NCI-H1930 (cell line): ENCODE data around the gene FGF12.

Source experiments
- DNase-seq, 2 experiments: peaks; one replicate each; lab custom pipeline; 2025; lab: John Stamatoyannopoulos, UW

FGF12 gene

DNA sequence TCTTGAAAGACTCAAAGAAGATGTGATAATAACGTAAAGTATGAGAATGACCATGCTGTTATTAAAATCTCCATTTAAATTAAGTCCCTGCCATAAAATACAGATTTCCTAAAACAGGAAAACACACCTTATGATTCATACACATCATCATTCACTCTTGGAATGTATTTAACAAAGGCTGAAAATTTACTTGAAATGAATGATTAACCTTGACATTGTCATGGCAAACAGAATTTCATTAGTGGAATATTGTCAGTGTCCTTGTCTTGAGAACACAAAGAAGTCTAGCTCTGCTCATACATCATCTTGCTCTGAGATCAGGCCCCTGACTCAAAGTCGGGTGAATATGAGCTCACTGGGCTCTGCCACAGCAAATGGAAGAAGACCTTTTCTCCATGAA is 313.9 kb downstream of the FGF12 start:
- no peak for DNase-seq

- DNase-seq, result no peak
These were observed 316.7 kb downstream of the FGF12 start for GRCh38 chr3:192410684-192410960.

DNA sequence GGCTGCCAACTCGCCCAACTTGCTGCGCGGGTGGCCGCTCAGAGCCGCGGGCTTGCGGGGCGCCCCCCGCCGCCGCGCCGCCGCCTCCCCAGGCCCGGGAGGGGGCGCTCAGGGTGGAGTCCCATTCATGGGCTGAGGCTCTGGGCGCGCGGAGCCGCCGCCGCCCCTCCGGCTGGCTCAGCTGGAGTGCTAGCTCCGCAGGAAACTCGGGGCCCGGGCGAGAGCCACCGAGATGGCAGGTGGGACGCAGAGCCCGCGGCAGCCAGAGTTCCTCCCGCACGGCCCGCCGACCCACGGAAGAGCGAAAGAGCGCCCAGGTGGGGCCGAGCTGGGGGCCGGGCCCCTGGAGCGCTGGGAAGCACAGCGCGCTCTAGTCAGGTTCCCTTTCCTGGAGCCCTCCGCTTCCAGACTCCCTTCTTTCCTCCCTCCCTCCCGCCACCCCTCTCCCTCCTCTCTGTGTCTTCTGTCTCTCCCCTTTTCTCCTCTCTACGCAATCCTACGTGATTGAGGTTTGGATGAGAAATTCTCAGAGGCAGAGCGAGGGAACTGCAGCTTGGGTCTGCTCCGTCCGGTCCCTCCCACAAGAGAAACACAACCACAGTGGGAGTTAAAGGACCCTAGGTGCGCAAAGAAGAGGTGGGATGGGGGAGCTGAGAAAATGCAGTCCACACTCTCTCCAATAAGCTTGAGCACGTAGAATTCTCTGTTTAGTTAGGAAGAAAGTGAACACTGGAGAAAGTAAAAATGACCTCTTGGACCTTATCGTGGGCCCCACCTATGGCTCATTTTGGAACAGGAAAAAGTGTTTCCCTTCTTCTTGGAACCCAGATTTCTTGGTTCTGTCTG is 317.3 kb downstream of the FGF12 start:
- DNase-seq, result no peak

GRCh38 chr3:192409201-192409837 is 318.0 kb downstream of the FGF12 start:
- DNase-seq, result no peak

DNA sequence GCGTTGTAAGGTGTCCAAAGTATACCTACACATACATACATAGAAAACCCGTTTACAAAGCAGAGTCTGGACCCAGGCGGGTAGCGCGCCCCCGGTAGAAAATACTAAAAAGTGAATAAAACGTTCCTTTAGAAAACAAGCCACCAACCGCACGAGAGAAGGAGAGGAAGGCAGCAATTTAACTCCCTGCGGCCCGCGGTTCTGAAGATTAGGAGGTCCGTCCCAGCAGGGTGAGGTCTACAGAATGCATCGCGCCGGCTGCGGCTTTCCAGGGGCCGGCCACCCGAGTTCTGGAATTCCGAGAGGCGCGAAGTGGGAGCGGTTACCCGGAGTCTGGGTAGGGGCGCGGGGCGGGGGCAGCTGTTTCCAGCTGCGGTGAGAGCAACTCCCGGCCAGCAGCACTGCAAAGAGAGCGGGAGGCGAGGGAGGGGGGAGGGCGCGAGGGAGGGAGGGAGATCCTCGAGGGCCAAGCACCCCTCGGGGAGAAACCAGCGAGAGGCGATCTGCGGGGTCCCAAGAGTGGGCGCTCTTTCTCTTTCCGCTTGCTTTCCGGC is 318.6 kb downstream of the FGF12 start:
- DNase-seq, result no peak

DNA sequence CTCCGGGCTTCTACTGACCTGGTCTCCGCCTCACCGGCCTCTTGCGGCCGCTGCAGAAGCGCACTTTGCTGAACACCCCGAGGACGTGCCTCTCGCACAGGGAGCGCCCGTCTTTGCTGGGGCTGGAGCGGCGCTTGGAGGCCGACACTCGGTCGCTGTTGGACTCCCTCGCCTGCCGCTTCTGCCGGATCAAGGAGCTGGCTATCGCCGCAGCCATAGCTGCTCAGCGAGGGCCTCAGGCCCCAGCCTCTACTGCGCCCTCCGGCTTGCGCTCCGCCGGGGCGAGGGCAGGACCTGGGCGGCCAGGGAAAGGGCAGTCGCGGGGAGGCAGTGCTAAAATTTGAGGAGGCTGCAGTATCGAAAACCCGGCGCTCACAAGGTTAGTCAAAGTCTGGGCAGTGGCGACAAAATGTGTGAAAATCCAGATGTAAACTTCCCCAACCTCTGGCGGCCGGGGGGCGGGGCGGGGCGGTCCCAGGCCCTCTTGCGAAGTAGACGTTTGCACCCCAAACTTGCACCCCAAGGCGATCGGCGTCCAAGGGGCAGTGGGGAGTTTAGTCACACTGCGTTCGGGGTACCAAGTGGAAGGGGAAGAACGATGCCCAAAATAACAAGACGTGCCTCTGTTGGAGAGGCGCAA is 319.2 kb downstream of the FGF12 start:
- DNase-seq, result no peak

DNA sequence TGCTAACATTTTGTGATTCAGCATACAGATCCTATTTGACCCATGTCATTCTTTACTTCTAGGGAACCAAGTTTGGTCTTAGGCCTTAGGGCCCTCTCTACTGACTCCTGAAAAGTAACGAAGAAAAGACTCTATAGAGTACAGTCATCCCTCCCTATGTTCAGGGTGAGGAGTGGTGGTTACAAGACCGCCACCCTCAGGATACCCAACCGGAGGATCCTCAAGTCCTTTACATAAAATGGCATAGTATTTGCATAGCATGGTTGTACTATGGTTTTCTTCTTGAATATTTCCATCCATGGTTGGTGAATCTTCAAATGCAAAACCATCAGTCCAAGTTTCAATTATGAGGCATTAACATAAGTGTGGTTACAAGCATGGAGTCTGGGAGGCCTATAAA is 327.6 kb downstream of the FGF12 start:
- DNase-seq, result no peak

DNA sequence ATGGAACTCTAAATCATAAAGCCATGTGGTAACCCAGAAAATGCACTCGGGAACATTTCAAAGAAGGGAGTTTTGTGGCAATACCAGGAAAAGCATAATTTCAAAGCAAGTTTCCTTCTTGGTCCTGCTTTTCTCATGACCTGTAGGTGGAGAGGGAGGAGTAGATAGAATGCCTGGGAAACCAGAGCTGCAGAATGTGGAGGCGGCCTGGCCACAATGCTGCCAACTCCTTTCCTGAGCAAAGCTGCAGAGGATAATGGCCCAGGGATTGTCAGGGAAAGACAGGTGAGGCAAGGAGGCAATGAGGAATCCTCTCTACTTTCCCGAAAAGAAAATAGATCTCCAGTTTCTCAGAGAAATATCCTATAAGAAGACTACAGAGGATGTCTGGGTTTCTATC is 330.3 kb downstream of the FGF12 start:
- DNase-seq, result no peak

GRCh38 chr3:192395506-192395905 is 331.8 kb downstream of the FGF12 start:
- DNase-seq, result no peak

GRCh38 chr3:192392986-192393385 is 334.4 kb downstream of the FGF12 start:
- DNase-seq, result no peak

- no peak for DNase-seq
These were observed 344.5 kb downstream of the FGF12 start for GRCh38 chr3:192382861-192383260.

DNA sequence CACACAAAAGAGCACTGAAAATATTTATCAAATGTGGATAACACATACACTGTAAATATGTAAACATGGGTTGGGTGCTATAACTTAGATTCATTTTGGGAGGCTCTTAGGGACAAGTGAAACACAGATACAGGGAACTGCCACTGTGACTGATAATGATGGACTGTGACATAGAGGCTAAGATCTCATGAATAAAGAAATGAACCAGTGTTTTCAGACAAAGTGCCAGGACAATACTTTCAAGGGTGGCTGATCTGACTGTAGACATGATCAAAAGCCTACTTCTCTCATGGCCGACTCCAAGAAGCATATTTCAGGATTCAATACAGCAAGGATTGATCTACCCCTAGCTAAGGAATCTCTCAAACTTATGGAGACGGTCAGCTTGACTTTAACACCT is 353.8 kb downstream of the FGF12 start:
- DNase-seq, result no peak

GRCh38 chr3:192373032-192373431 is 354.3 kb downstream of the FGF12 start:
- DNase-seq, result no peak

GRCh38 chr3:192372616-192373015 is 354.7 kb downstream of the FGF12 start:
- DNase-seq, result no peak

DNA sequence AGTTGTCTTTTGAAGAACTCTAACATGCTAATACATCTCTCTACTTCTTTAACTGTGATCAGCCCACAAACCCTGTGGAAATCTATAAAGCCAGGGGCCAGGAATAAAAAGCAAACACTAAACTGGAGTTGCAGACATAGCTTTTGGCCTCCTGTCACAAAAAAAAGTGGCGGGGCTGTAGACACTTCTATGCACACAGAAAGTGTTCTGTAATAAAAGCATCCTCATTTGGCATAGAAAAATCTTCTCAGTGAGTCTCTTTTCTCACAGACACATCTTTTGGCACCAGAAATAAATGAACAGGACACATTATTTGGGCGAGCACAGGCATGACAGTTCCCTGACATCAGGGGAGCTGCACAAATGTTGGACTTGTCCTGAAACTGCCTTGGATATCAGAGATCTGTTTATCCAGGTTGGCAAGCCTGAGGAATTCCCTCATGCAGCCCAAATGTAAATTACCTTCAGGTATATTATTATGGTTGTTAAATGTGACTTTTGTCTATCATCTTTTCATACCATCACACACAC is 355.4 kb downstream of the FGF12 start:
- DNase-seq, result no peak

- DNase-seq, result no peak
These were observed 359.7 kb downstream of the FGF12 start for GRCh38 chr3:192367616-192368015.

- no peak for DNase-seq
These were observed 360.4 kb downstream of the FGF12 start for GRCh38 chr3:192366916-192367315.

DNA sequence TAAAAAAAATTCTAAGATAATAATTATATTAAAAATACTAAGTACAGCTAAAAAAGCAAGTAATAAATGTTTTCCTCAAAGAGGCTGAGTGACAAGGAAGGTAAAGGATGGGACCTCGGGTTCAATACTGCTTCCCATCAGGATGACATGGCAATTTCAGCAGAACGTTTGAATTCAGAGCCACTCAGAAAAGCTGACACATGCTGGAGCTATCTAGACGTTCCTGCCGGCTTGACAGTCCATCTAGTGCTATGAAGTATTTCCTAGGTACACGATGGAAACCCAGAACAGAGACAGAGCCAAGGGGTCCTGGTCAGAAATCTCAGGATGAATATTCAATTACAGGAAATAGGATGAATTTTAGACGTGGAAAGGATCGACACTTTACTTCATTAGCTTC is 361.8 kb downstream of the FGF12 start:
- no peak for DNase-seq

GRCh38 chr3:192364316-192364715 is 363.0 kb downstream of the FGF12 start:
- DNase-seq, result no peak

DNA sequence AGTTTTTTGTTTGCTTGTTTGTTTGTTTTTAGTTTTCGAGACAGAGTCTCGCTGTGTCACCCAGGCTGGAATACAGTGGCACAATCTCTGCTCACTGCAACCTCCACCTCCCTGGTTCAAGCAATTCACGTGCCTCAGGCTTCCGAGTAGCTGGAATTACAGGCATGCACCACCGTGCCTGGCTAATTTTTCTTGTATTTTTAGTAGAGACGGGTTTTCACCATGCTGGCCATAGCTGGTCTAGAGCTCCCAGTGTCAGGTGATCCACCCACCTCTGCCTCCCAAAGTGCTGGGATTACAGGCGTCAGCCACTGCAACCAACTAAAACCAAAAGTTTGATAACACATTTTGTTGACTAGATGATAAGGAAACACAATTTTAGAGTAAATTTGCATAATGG is 372.7 kb downstream of the FGF12 start:
- no peak for DNase-seq

DNA sequence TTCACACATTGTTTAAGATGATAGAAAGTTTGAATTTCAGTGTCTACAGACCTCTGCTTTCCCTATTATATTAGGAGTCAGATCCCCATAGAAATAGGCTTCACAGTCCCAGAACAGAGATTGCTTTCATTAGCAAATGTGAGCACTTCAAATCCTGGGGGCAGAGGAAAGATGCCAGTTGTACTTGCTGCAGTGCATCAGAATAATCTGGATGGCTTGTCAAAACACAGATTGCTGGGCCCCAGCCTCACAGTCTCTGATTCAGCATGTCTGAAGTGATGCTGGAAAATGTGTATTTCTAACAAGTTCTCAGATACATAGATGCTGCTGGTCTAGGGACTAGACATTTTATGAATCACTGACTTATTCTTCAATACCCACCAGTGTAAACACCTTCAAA is 375.2 kb downstream of the FGF12 start:
- no peak for DNase-seq

DNA sequence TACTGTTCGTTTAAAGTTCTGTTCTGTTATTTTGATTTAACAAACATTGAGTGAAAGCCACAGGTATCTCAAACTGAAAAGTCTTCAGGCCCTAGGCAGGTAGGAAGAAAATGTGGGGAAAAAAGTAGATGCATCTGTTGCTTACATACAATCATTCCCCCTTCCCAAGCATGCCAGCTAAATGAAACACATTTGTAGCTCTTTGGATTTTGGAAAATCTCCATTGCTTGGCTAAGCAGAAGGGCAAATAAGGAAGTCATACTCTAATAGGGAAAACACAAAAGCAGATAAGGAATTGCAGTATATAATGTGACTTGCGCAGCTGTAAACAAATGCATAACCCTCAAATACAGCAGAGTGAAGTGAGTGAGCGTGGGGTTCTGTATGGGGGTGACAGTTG is 375.9 kb downstream of the FGF12 start:
- DNase-seq, result no peak

DNA sequence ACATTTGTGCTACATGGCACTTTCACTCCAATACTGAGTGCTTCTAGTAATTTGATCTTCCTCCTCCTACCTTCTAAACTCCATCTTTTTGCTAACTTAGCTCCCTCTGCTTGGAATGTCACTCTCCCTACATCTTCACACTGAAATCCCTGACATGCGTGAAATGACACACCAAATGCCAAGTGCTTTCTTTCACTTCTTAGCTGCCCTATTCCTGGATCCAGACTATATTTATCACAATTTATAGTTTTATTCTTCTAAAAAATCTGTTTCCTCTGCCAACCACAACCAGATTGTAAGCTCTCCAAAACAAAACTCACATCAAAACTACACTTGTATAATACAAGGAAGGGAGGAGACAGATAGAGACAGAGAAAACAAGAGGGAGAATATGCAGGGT is 387.3 kb downstream of the FGF12 start:
- no peak for DNase-seq
